ENCODE results near the gene NACC2.

Gene NACC2

GRCh38 chr9:136061405-136061804, 33.7 kb downstream of the NACC2 start:
- Histone ChIP-seq H3K36me3 (ENCODE audit: control insufficient read depth in 1 of 2, insufficient read depth in 2 of 2, low read length in 2 of 2) (peaks cover 0 to 3% of the 10 kb centered on the region in 2 experiments), H3K9me3 (ENCODE audit: insufficient read depth, low read depth, low read length) (no peaks in the 10 kb centered on the region), H3K18ac (ENCODE audit: low read length) (no peak overlapping the region), H3K9ac (ENCODE audit: low read length) (no peak overlapping the region), H3K27ac (ENCODE audit: low read depth, low read length) (no peak overlapping the region), H3K27me3 (ENCODE audit: insufficient read depth, low read length) (no peaks in the 10 kb centered on the region), H3K4me2 (ENCODE audit: low read length) (no peak overlapping the region), H3K79me2 (ENCODE audit: control insufficient read depth, insufficient read depth, low read length, poor library complexity) (no peaks in the 10 kb centered on the region), H4K12ac (ENCODE audit: low read depth, low read length) (no peak overlapping the region), H3K4me3 (ENCODE audit: low read depth, low read length) (no peak overlapping the region), H3K4ac (ENCODE audit: low read depth, low read length) (no peak overlapping the region), H2BK120ac (ENCODE audit: insufficient read depth, low read length, poor library complexity) (no peak overlapping the region), H2BK5ac (ENCODE audit: low read depth, low read length, poor library complexity) (no peak overlapping the region), H3K14ac (ENCODE audit: low read length) (no peak overlapping the region), H2AK5ac (ENCODE audit: low read length) (no peak overlapping the region), H4K8ac (ENCODE audit: low read depth, low read length) (no peak overlapping the region), H2AFZ (ENCODE audit: insufficient read depth, low read length, poor library complexity) (no peak overlapping the region), H3K79me1 (ENCODE audit: low read length) (no peaks in the 10 kb centered on the region), H4K91ac (ENCODE audit: low read depth, low read length) (no peak overlapping the region), H3K23ac (ENCODE audit: low read length) (no peak overlapping the region), H3K4me1 (ENCODE audit: control insufficient read depth in 1 of 2, insufficient read depth in 2 of 2, low read length in 2 of 2) (peaks cover 0 to under 1% of the 10 kb centered on the region in 2 experiments), H2BK12ac (ENCODE audit: low read length) (no peak overlapping the region)
- WGBS (ENCODE audit: extremely low coverage, insufficient coverage, insufficient read length): no CpG with 5 or more reads among the region's 11 CpGs
- DNase-seq: no peak

- Histone ChIP-seq H3K4me3 (ENCODE audit: low read depth, low read length) (no peak overlapping the region), H3K14ac (ENCODE audit: low read length) (no peak overlapping the region), H3K79me1 (ENCODE audit: low read length) (no peaks in the 10 kb centered on the region), H4K91ac (ENCODE audit: low read depth, low read length) (no peak overlapping the region), H2AFZ (ENCODE audit: insufficient read depth, low read length, poor library complexity) (no peak overlapping the region), H2BK12ac (ENCODE audit: low read length) (no peak overlapping the region), H2AK5ac (ENCODE audit: low read length) (no peak overlapping the region), H4K12ac (ENCODE audit: low read depth, low read length) (no peak overlapping the region), H3K23ac (ENCODE audit: low read length) (no peak overlapping the region), H2BK120ac (ENCODE audit: insufficient read depth, low read length, poor library complexity) (no peak overlapping the region), H3K27me3 (ENCODE audit: insufficient read depth, low read length) (no peaks in the 10 kb centered on the region), H3K27ac (ENCODE audit: low read depth, low read length) (no peak overlapping the region), H2BK5ac (ENCODE audit: low read depth, low read length, poor library complexity) (no peak overlapping the region), H3K9me3 (ENCODE audit: insufficient read depth, low read depth, low read length) (no peaks in the 10 kb centered on the region), H3K9ac (ENCODE audit: low read length) (no peak overlapping the region), H3K18ac (ENCODE audit: low read length) (no peak overlapping the region), H3K79me2 (ENCODE audit: control insufficient read depth, insufficient read depth, low read length, poor library complexity) (no peaks in the 10 kb centered on the region), H3K4ac (ENCODE audit: low read depth, low read length) (no peak overlapping the region), H3K4me2 (ENCODE audit: low read length) (no peak overlapping the region), H3K36me3 (ENCODE audit: control insufficient read depth in 1 of 2, insufficient read depth in 2 of 2, low read length in 2 of 2) (peaks cover 0 to 3% of the 10 kb centered on the region in 2 experiments), H4K8ac (ENCODE audit: low read depth, low read length) (no peak overlapping the region), H3K4me1 (ENCODE audit: control insufficient read depth in 1 of 2, insufficient read depth in 2 of 2, low read length in 2 of 2) (no peaks in the 10 kb centered on the region)
- no peak for DNase-seq
- WGBS (ENCODE audit: extremely low coverage, insufficient coverage, insufficient read length): no CpG with 5 or more reads among the region's 19 CpGs
Measured at GRCh38 chr9:136060671-136061371, 34.3 kb downstream of the NACC2 start.

- Histone ChIP-seq H3K36me3 (ENCODE audit: control insufficient read depth in 1 of 2, insufficient read depth in 2 of 2, low read length in 2 of 2) (peaks cover 0 to 3% of the 10 kb centered on the region in 2 experiments), H2AFZ (ENCODE audit: insufficient read depth, low read length, poor library complexity) (no peak overlapping the region), H2BK12ac (ENCODE audit: low read length) (no peak overlapping the region), H2BK120ac (ENCODE audit: insufficient read depth, low read length, poor library complexity) (no peak overlapping the region), H3K79me2 (ENCODE audit: control insufficient read depth, insufficient read depth, low read length, poor library complexity) (no peaks in the 10 kb centered on the region), H3K4me1 (ENCODE audit: control insufficient read depth in 1 of 2, insufficient read depth in 2 of 2, low read length in 2 of 2) (no peaks in the 10 kb centered on the region), H3K23ac (ENCODE audit: low read length) (no peak overlapping the region), H4K8ac (ENCODE audit: low read depth, low read length) (no peak overlapping the region), H3K4ac (ENCODE audit: low read depth, low read length) (no peak overlapping the region), H3K18ac (ENCODE audit: low read length) (no peak overlapping the region), H3K9me3 (ENCODE audit: insufficient read depth, low read depth, low read length) (no peaks in the 10 kb centered on the region), H4K91ac (ENCODE audit: low read depth, low read length) (no peak overlapping the region), H3K27me3 (ENCODE audit: insufficient read depth, low read length) (no peaks in the 10 kb centered on the region), H3K4me2 (ENCODE audit: low read length) (no peak overlapping the region), H3K14ac (ENCODE audit: low read length) (no peak overlapping the region), H2AK5ac (ENCODE audit: low read length) (no peak overlapping the region), H4K12ac (ENCODE audit: low read depth, low read length) (no peak overlapping the region), H3K9ac (ENCODE audit: low read length) (no peak overlapping the region), H3K27ac (ENCODE audit: low read depth, low read length) (no peak overlapping the region), H3K79me1 (ENCODE audit: low read length) (no peaks in the 10 kb centered on the region), H3K4me3 (ENCODE audit: low read depth, low read length) (no peak overlapping the region), H2BK5ac (ENCODE audit: low read depth, low read length, poor library complexity) (no peak overlapping the region)
- DNase-seq: peak in 1 of 2 donors; percentile 27
- WGBS (ENCODE audit: extremely low coverage, insufficient coverage, insufficient read length): no CpG with 5 or more reads among the region's 29 CpGs
Measured at GRCh38 chr9:136059851-136060670, 35.0 kb downstream of the NACC2 start.

- Histone ChIP-seq H3K9ac (ENCODE audit: low read length) (no peak overlapping the region), H3K27me3 (ENCODE audit: insufficient read depth, low read length) (no peaks in the 10 kb centered on the region), H2AFZ (ENCODE audit: insufficient read depth, low read length, poor library complexity) (no peak overlapping the region), H3K27ac (ENCODE audit: low read depth, low read length) (no peak overlapping the region), H4K12ac (ENCODE audit: low read depth, low read length) (no peak overlapping the region), H3K23ac (ENCODE audit: low read length) (no peak overlapping the region), H2BK12ac (ENCODE audit: low read length) (no peak overlapping the region), H3K4me1 (ENCODE audit: control insufficient read depth in 1 of 2, insufficient read depth in 2 of 2, low read length in 2 of 2) (peaks cover 0 to 2% of the 10 kb centered on the region in 2 experiments), H4K91ac (ENCODE audit: low read depth, low read length) (no peak overlapping the region), H3K4me2 (ENCODE audit: low read length) (no peak overlapping the region), H3K9me3 (ENCODE audit: insufficient read depth, low read depth, low read length) (no peaks in the 10 kb centered on the region), H4K8ac (ENCODE audit: low read depth, low read length) (no peak overlapping the region), H2BK5ac (ENCODE audit: low read depth, low read length, poor library complexity) (no peak overlapping the region), H3K4me3 (ENCODE audit: low read depth, low read length) (no peak overlapping the region), H2AK5ac (ENCODE audit: low read length) (no peak overlapping the region), H2BK120ac (ENCODE audit: insufficient read depth, low read length, poor library complexity) (no peak overlapping the region), H3K79me1 (ENCODE audit: low read length) (no peaks in the 10 kb centered on the region), H3K18ac (ENCODE audit: low read length) (no peak overlapping the region), H3K4ac (ENCODE audit: low read depth, low read length) (no peak overlapping the region), H3K36me3 (ENCODE audit: control insufficient read depth in 1 of 2, insufficient read depth in 2 of 2, low read length in 2 of 2) (peaks cover 0 to 3% of the 10 kb centered on the region in 2 experiments), H3K79me2 (ENCODE audit: control insufficient read depth, insufficient read depth, low read length, poor library complexity) (no peaks in the 10 kb centered on the region), H3K14ac (ENCODE audit: low read length) (no peak overlapping the region)
- DNase-seq: no peak
- no CpG with 5 or more reads among the region's 20 CpGs for WGBS (ENCODE audit: extremely low coverage, insufficient coverage, insufficient read length)
Measured at GRCh38 chr9:136059321-136059791, 35.7 kb downstream of the NACC2 start.

Data from trophoblast cell (in vitro differentiated cells and primary cell).